Choroid plexus epithelial cell (primary cell): ENCODE results near the gene CCN6.

Experiments
- DNase-seq: peaks from one replicate; pipeline ENCODE4 v3.0.0-alpha.2; 2010; ENCODE audit warnings: low read depth
- H3K4me3 ChIP-seq: 2 replicates; pipeline ENCODE4 v1.5.1; 2011; ENCODE audit warnings: low read depth, mild to moderate bottlenecking, control low read depth, low read length, moderate library complexity
- CTCF ChIP-seq: conservative IDR thresholded peaks from 2 replicates; pipeline ENCODE4 v1.5.1; 2011; ENCODE audit warnings: low read depth, mild to moderate bottlenecking, control low read depth, inconsistent platforms, low read length, moderate library complexity

CCN6 gene

GRCh38 chr6:112033791-112034615 is 19.9 kb upstream of the CCN6 start:
- DNase-seq, result no peak
- H3K4me3 ChIP-seq, result no peak overlapping the region
- no peak for TF ChIP-seq CTCF

- no peak for DNase-seq
- no peak for TF ChIP-seq CTCF
- H3K4me3 ChIP-seq, result no peak overlapping the region
Observed at GRCh38 chr6:112034616-112034995, 19.3 kb upstream of the CCN6 start.

- TF ChIP-seq CTCF, result no peak
- no peak for DNase-seq
- H3K4me3 ChIP-seq, result no peak overlapping the region
Observed at GRCh38 chr6:112036088-112036637, 17.7 kb upstream of the CCN6 start.

- H3K4me3 ChIP-seq, result no peak overlapping the region
- peak; percentile 91 for DNase-seq
- TF ChIP-seq CTCF, result no peak
Observed at GRCh38 chr6:112037783-112038216, 16.1 kb upstream of the CCN6 start.

GRCh38 chr6:112038268-112038667 is 15.6 kb upstream of the CCN6 start:
- no peak overlapping the region for H3K4me3 ChIP-seq
- no peak for TF ChIP-seq CTCF
- DNase-seq, result peak; percentile 53

- TF ChIP-seq CTCF, result no peak
- no peak overlapping the region for H3K4me3 ChIP-seq
- no peak for DNase-seq
Observed at GRCh38 chr6:112038756-112039430, 15.0 kb upstream of the CCN6 start.
